ENCODE results near the gene DSTN.

Gene DSTN

DNA sequence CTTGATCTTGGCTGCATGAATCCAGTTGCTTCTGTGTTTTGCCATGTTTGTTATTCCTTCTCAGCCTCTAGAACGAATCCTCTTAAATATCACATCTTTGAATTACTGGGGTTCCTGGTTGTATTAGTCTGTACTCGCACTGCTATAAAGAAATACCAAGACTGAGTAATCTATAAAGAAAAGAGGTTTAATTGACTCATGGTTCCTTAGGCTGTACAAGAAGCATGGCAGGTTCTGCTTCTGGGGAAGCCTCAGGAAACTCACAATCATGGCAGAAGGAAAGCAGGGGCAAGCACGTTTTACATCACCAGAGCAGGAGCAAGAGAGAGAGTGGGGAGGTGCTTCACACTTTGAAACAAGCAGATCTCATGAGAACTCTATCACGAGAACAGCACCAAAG is 20.7 kb upstream of the DSTN start (continued):
- TF ChIP-seq, protein P1, sequence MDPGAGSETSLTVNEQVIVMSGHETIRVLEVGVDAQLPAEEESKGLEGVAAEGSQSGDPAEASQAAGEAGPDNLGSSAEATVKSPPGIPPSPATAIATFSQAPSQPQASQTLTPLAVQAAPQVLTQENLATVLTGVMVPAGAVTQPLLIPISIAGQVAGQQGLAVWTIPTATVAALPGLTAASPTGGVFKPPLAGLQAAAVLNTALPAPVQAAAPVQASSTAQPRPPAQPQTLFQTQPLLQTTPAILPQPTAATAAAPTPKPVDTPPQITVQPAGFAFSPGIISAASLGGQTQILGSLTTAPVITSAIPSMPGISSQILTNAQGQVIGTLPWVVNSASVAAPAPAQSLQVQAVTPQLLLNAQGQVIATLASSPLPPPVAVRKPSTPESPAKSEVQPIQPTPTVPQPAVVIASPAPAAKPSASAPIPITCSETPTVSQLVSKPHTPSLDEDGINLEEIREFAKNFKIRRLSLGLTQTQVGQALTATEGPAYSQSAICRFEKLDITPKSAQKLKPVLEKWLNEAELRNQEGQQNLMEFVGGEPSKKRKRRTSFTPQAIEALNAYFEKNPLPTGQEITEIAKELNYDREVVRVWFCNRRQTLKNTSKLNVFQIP (CRISPR knock-in tag; IDR thresholded peaks at IDR 0.05; ENCODE audit: borderline replicate concordance, low read depth): no peak
- TF ChIP-seq CREB5 (CRISPR knock-in tag; IDR thresholded peaks at IDR 0.05; ENCODE audit: low read depth) (no peak), ESRRG (CRISPR knock-in tag; IDR thresholded peaks at IDR 0.05) (no peak), ARNTL (CRISPR knock-in tag; IDR thresholded peaks at IDR 0.05; ENCODE audit: borderline replicate concordance, low read depth) (no peak), ZFP3 (CRISPR knock-in tag; IDR thresholded peaks at IDR 0.05) (no peak), TCF4 (CRISPR knock-in tag; IDR thresholded peaks at IDR 0.05; ENCODE audit: borderline replicate concordance) (no peak)

- no peak for ATAC-seq
- TF ChIP-seq PPARA (CRISPR knock-in tag; IDR thresholded peaks at IDR 0.05; ENCODE audit: borderline replicate concordance) (no peak), ZNF8 (CRISPR knock-in tag; IDR thresholded peaks at IDR 0.05) (no peak), ISL1 (CRISPR knock-in tag; IDR thresholded peaks at IDR 0.05) (no peak), OSR1 (CRISPR knock-in tag; IDR thresholded peaks at IDR 0.05) (no peak), BACH2 (CRISPR knock-in tag; IDR thresholded peaks at IDR 0.05; ENCODE audit: borderline replicate concordance) (no peak), ZNF565 (CRISPR knock-in tag; conservative IDR thresholded peaks at IDR 0.05; ENCODE audit: low read depth) (no peak), TOX (CRISPR knock-in tag; IDR thresholded peaks at IDR 0.05; ENCODE audit: borderline replicate concordance) (no peak), TCF4 (CRISPR knock-in tag; IDR thresholded peaks at IDR 0.05; ENCODE audit: borderline replicate concordance) (no peak), CSDC2 (CRISPR knock-in tag; IDR thresholded peaks at IDR 0.05) (no peak), RARB (CRISPR knock-in tag; IDR thresholded peaks at IDR 0.05) (no peak), ZNF70 (CRISPR knock-in tag; IDR thresholded peaks at IDR 0.05) (no peak), CREB5 (CRISPR knock-in tag; IDR thresholded peaks at IDR 0.05; ENCODE audit: low read depth) (no peak), GLIS3 (CRISPR knock-in tag; IDR thresholded peaks at IDR 0.05) (no peak)
- TF ChIP-seq, protein P2, sequence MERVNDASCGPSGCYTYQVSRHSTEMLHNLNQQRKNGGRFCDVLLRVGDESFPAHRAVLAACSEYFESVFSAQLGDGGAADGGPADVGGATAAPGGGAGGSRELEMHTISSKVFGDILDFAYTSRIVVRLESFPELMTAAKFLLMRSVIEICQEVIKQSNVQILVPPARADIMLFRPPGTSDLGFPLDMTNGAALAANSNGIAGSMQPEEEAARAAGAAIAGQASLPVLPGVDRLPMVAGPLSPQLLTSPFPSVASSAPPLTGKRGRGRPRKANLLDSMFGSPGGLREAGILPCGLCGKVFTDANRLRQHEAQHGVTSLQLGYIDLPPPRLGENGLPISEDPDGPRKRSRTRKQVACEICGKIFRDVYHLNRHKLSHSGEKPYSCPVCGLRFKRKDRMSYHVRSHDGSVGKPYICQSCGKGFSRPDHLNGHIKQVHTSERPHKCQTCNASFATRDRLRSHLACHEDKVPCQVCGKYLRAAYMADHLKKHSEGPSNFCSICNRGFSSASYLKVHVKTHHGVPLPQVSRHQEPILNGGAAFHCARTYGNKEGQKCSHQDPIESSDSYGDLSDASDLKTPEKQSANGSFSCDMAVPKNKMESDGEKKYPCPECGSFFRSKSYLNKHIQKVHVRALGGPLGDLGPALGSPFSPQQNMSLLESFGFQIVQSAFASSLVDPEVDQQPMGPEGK (CRISPR knock-in tag; IDR thresholded peaks at IDR 0.05; ENCODE audit: borderline replicate concordance): no peak
These were observed 14.8 kb upstream of the DSTN start for GRCh38 chr20:17555106-17555505.

- ATAC-seq: peak; percentile 71
- TF ChIP-seq CREB5 (CRISPR knock-in tag; IDR thresholded peaks at IDR 0.05; ENCODE audit: low read depth) (no peak), GLIS3 (CRISPR knock-in tag; IDR thresholded peaks at IDR 0.05) (no peak), SNAI2 (CRISPR knock-in tag; IDR thresholded peaks at IDR 0.05) (no peak), ZNF565 (CRISPR knock-in tag; conservative IDR thresholded peaks at IDR 0.05; ENCODE audit: low read depth) (no peak), CSRNP3 (CRISPR knock-in tag; IDR thresholded peaks at IDR 0.05) (no peak), ZC3H10 (CRISPR knock-in tag; IDR thresholded peaks at IDR 0.05) (no peak), ZFP30 (CRISPR knock-in tag; IDR thresholded peaks at IDR 0.05) (no peak), OSR1 (CRISPR knock-in tag; IDR thresholded peaks at IDR 0.05) (no peak), ZNF8 (CRISPR knock-in tag; IDR thresholded peaks at IDR 0.05) (no peak), CSDC2 (CRISPR knock-in tag; IDR thresholded peaks at IDR 0.05) (0 out of 2 replicates have a peak, but pooled peaks have one; percentile 61), TCF4 (CRISPR knock-in tag; IDR thresholded peaks at IDR 0.05; ENCODE audit: borderline replicate concordance) (no peak), PPARA (CRISPR knock-in tag; IDR thresholded peaks at IDR 0.05; ENCODE audit: borderline replicate concordance) (no peak), ISL1 (CRISPR knock-in tag; IDR thresholded peaks at IDR 0.05) (peak; percentile 69; the same call in 1 of the 2 replicates)
These were observed 12.8 kb upstream of the DSTN start for GRCh38 chr20:17556837-17557674.
